A673 (cell line): ENCODE data around the gene THSD8. TPM values are rescaled to one million over a fixed set of nuclear protein-coding genes. Genes with fewer than 3 reads are reported as not detected.

Source experiments
- BruUV-seq: library from RNA; stranded (reverse); fragments of 400-500 nt; replicated peaks from 2 replicates; lab custom pipeline; 2021; lab: Mats Ljungman, UMichigan
- CTCF ChIA-PET: fragments of 300-600 bp; sonication (Branson Sonifier 250); formaldehyde crosslinking; loops from one replicate; lab custom pipeline; 2022; ENCODE audit warnings: antibody characterized with exemption; lab: Charles Lee
- POLR2A ChIA-PET: fragments of 300-600 bp; sonication (Branson Sonifier 250); formaldehyde crosslinking; loops from one replicate; lab custom pipeline; 2022; ENCODE audit warnings: antibody characterized with exemption; ENCODE audit not compliant: low non-redundant PET; lab: Charles Lee
- DNase-seq: peaks from one replicate; pipeline ENCODE4 v3.0.0-alpha.2; 2015; ENCODE audit warnings: low spot score
- H3K27ac ChIP-seq: fragments of 200-600 bp; sonication (generic); 2 replicates; pipeline ENCODE4 v1.5.1; 2016; ENCODE audit warnings: mixed run types, low read depth, mild to moderate bottlenecking, mixed read lengths, antibody characterized with exemption, low read length; ENCODE audit not compliant: poor library complexity, severe bottlenecking
- H3K27me3 ChIP-seq: fragments of 200-600 bp; sonication (generic); replicated peaks from 2 replicates; pipeline ENCODE4 v1.6.1; 2017; ENCODE audit warnings: mixed run types, low read depth, mild to moderate bottlenecking, mixed read lengths, antibody characterized with exemption, low read length; ENCODE audit not compliant: insufficient read depth, poor library complexity
- H3K36me3 ChIP-seq: fragments of 200-600 bp; sonication (generic); 2 replicates; pipeline ENCODE4 v1.6.1; 2016; ENCODE audit warnings: mixed run types, mild to moderate bottlenecking, mixed read lengths, antibody characterized with exemption, low read length; ENCODE audit not compliant: insufficient read depth, poor library complexity, severe bottlenecking
- H3K4me1 ChIP-seq: fragments of 200-600 bp; sonication (generic); 2 replicates; pipeline ENCODE4 v1.6.1; 2017; ENCODE audit warnings: mixed run types, mild to moderate bottlenecking, mixed read lengths, antibody characterized with exemption, low read length; ENCODE audit not compliant: insufficient read depth, poor library complexity, severe bottlenecking
- H3K4me3 ChIP-seq: fragments of 200-600 bp; sonication (generic); 2 replicates; pipeline ENCODE4 v1.5.1; 2016; ENCODE audit warnings: low read depth, mixed run types, mild to moderate bottlenecking, mixed read lengths, low read length; ENCODE audit not compliant: poor library complexity, severe bottlenecking
- H3K9me3 ChIP-seq: fragments of 200-600 bp; sonication (generic); 2 replicates; pipeline ENCODE4 v1.6.1; 2016; ENCODE audit warnings: mixed run types, low read depth, mild to moderate bottlenecking, mixed read lengths, antibody characterized with exemption, low read length; ENCODE audit not compliant: poor library complexity, severe bottlenecking
- CTCF ChIP-seq: fragments of 300-800, 200-600 bp; sonication (generic); conservative IDR thresholded peaks from 2 replicates; pipeline ENCODE4 v1.5.1; 2017; ENCODE audit warnings: low read depth, mild to moderate bottlenecking, antibody characterized with exemption, low read length, moderate library complexity, mixed read lengths
- EZH2 ChIP-seq: fragments of 200-600 bp; sonication (generic); IDR thresholded peaks from 2 replicates; pipeline ENCODE4 v1.6.1; 2017; ENCODE audit warnings: borderline replicate concordance, low read depth, mild to moderate bottlenecking, mixed read lengths, antibody characterized with exemption, low read length; ENCODE audit not compliant: poor library complexity, severe bottlenecking
- intact Hi-C: fragments of 100-400 bp; cut with micrococcal nuclease; formaldehyde crosslinking; loops from one replicate; pipeline ENCODE4 v1.10.0; 2022; ENCODE audit not compliant: unreplicated experiment
- total RNA-seq: library from RNA; stranded (reverse); gene quantifications from 2 replicates; pipeline ENCODE4 v1.2.3, GENCODE V29; 2021

THSD8 gene
- total RNA-seq, 1 experiment from 2014 or later = 45.2 TPM

- no peaks in the 10 kb centered on the region for H3K9me3 ChIP-seq
- no TSS peak for BruUV-seq
- ChIA-PET POLR2A (interaction anchor here (0.6 kb wide), 1 partner anchor 14 kb away, joined by 7 read pairs; no protein-coding TSS in a partner anchor), CTCF (no interaction called here)
- no peaks in the 10 kb centered on the region for H3K27me3 ChIP-seq
- H3K27ac ChIP-seq = no peak overlapping the region
- H3K36me3 ChIP-seq = no peaks in the 10 kb centered on the region
- no peak overlapping the region for H3K4me3 ChIP-seq
- TF ChIP-seq EZH2 = no peak
- TF ChIP-seq CTCF = no peak
- intact Hi-C loops = loop anchor here (2.0 kb wide), 2 partner anchors 29 to 79 kb away; no protein-coding TSS in a partner anchor
- H3K4me1 ChIP-seq = no peaks in the 10 kb centered on the region
- DNase-seq = no peak
These were observed 34.2 kb upstream of the THSD8 start for GRCh38 chr19:12767666-12768065.

GRCh38 chr19:12769689-12770088 is 32.2 kb upstream of the THSD8 start:
- Histone ChIP-seq H3K27me3 (no peaks in the 10 kb centered on the region), H3K9me3 (no peaks in the 10 kb centered on the region), H3K4me3 (no peak overlapping the region), H3K27ac (no peak overlapping the region), H3K36me3 (no peaks in the 10 kb centered on the region), H3K4me1 (no peaks in the 10 kb centered on the region)
- no TSS peak for BruUV-seq
- ChIA-PET CTCF (interaction anchor here (0.6 kb wide), 1 partner anchor 52 kb away, joined by 3 read pairs; no protein-coding TSS in a partner anchor), POLR2A (no interaction called here)
- TF ChIP-seq CTCF (no peak), EZH2 (no peak)
- DNase-seq = no peak
- intact Hi-C loops = no loop called here

GRCh38 chr19:12770922-12771321 is 30.9 kb upstream of the THSD8 start:
- TF ChIP-seq CTCF (no peak), EZH2 (no peak)
- Histone ChIP-seq H3K4me3 (no peak overlapping the region), H3K27ac (no peak overlapping the region), H3K36me3 (no peaks in the 10 kb centered on the region), H3K27me3 (no peaks in the 10 kb centered on the region), H3K4me1 (no peaks in the 10 kb centered on the region), H3K9me3 (no peaks in the 10 kb centered on the region)
- DNase-seq = no peak
- ChIA-PET POLR2A (no interaction called here), CTCF (no interaction called here)
- intact Hi-C loops = no loop called here
- BruUV-seq = no TSS peak
